ENCODE results near the gene SUB1.

SUB1 gene

GRCh38 chr5:32646061-32646969 is 61.0 kb downstream of the SUB1 start:
- no peak for DNase-seq

- DNase-seq: no peak
Observed at GRCh38 chr5:32651088-32651487, 65.7 kb downstream of the SUB1 start.

- DNase-seq: no peak
Observed at GRCh38 chr5:32651638-32652037, 66.3 kb downstream of the SUB1 start.

All from NK-92 treated with Interleukin-12 subunit alpha and Interleukin-12 subunit beta, amount 100 ng/mL, for 24 hours (cell line).